H9 (cell line): ENCODE measurements around the gene CLCNKA. TPM values are rescaled to one million over a fixed set of nuclear protein-coding genes. Genes with fewer than 3 reads are reported as not detected.

ENCODE experiments used
- DNase-seq: peaks from one replicate; pipeline ENCODE4 v3.0.0-alpha.2; 2017
- H2AFZ ChIP-seq: one replicate; pipeline ENCODE4 v1.6.1; 2013; ENCODE audit warnings: mild to moderate bottlenecking, low read length, control low read depth, moderate library complexity
- H2AK5ac ChIP-seq: 2 replicates; pipeline ENCODE4 v1.6.1; 2013; ENCODE audit warnings: low read length, control low read depth, mixed read lengths; ENCODE audit not compliant: insufficient read length
- H2BK120ac ChIP-seq: one replicate; pipeline ENCODE4 v1.6.1; 2013; ENCODE audit warnings: low read depth, mild to moderate bottlenecking, low read length, control low read depth, inconsistent platforms; ENCODE audit not compliant: poor library complexity, severe bottlenecking
- H2BK12ac ChIP-seq: 2 replicates; pipeline ENCODE4 v1.6.1; 2013; ENCODE audit warnings: low read length, control low read depth, mixed read lengths, low read depth; ENCODE audit not compliant: insufficient read length
- H2BK15ac ChIP-seq: 2 replicates; pipeline ENCODE4 v1.6.1; 2013; ENCODE audit warnings: low read depth, low read length, control low read depth
- H2BK20ac ChIP-seq: one replicate; pipeline ENCODE4 v1.6.1; 2013; ENCODE audit warnings: low read depth, mild to moderate bottlenecking, low read length, control low read depth, inconsistent platforms; ENCODE audit not compliant: poor library complexity, severe bottlenecking
- H2BK5ac ChIP-seq: 2 replicates; pipeline ENCODE4 v1.6.1; 2013; ENCODE audit warnings: low read length, control low read depth, mixed read lengths; ENCODE audit not compliant: insufficient read length
- H3K14ac ChIP-seq: 2 replicates; pipeline ENCODE4 v1.6.1; 2013; ENCODE audit warnings: low read length, control low read depth; ENCODE audit not compliant: insufficient read depth
- H3K18ac ChIP-seq: 2 replicates; pipeline ENCODE4 v1.6.1; 2013; ENCODE audit warnings: low read depth, mild to moderate bottlenecking, mixed read lengths, low read length, control low read depth; ENCODE audit not compliant: insufficient read length
- H3K23ac ChIP-seq: 2 replicates; pipeline ENCODE4 v1.6.1; 2013; ENCODE audit warnings: low read length, control low read depth, mixed read lengths, low read depth; ENCODE audit not compliant: insufficient read length
- H3K23me2 ChIP-seq: 2 replicates; pipeline ENCODE4 v1.6.1; 2013; ENCODE audit warnings: low read depth, mild to moderate bottlenecking, mixed read lengths, low read length, control low read depth; ENCODE audit not compliant: insufficient read length, poor library complexity, severe bottlenecking
- H3K27ac ChIP-seq: 2 replicates; pipeline ENCODE4 v1.5.1; 2013; ENCODE audit warnings: low read length, control low read depth, mixed read lengths, low read depth; ENCODE audit not compliant: insufficient read length
- H3K27me3 ChIP-seq: 2 replicates; pipeline ENCODE4 v1.6.1; 2013; ENCODE audit warnings: low read length, control low read depth, inconsistent platforms; ENCODE audit not compliant: insufficient read depth
- H3K4ac ChIP-seq: 2 replicates; pipeline ENCODE4 v1.6.1; 2013; ENCODE audit warnings: low read depth, mild to moderate bottlenecking, control low read depth, inconsistent platforms, low read length, moderate library complexity
- H3K4me1 ChIP-seq: 2 replicates; pipeline ENCODE4 v1.6.1; 2013; ENCODE audit warnings: low read length, control low read depth, inconsistent platforms; ENCODE audit not compliant: insufficient read depth
- H3K4me2 ChIP-seq: 2 replicates; pipeline ENCODE4 v1.6.1; 2013; ENCODE audit warnings: low read length, control low read depth, mixed read lengths; ENCODE audit not compliant: insufficient read length, insufficient read depth
- H3K56ac ChIP-seq: 2 replicates; pipeline ENCODE4 v1.6.1; 2013; ENCODE audit warnings: low read depth, mild to moderate bottlenecking, mixed read lengths, low read length, control low read depth; ENCODE audit not compliant: insufficient read length
- H3K79me1 ChIP-seq: 2 replicates; pipeline ENCODE4 v1.6.1; 2013; ENCODE audit warnings: low read depth, mild to moderate bottlenecking, moderate library complexity, low read length, control low read depth, inconsistent platforms; ENCODE audit not compliant: insufficient read depth, poor library complexity, severe bottlenecking
- H3K79me2 ChIP-seq: 2 replicates; pipeline ENCODE4 v1.6.1; 2013; ENCODE audit warnings: low read length, control low read depth, inconsistent platforms; ENCODE audit not compliant: insufficient read depth
- H3K9ac ChIP-seq: 2 replicates; pipeline ENCODE4 v1.6.1; 2013; ENCODE audit warnings: low read length, control low read depth, mixed read lengths; ENCODE audit not compliant: insufficient read length; ENCODE audit errors: extremely low read depth
- H3K9me3 ChIP-seq: one replicate; pipeline ENCODE4 v1.6.1; 2013; ENCODE audit warnings: low read depth, low read length, inconsistent platforms; ENCODE audit not compliant: control insufficient read depth
- H3T11ph ChIP-seq: one replicate; pipeline ENCODE4 v1.6.1; 2013; ENCODE audit warnings: mild to moderate bottlenecking, low read length, control low read depth, inconsistent platforms
- H4K20me1 ChIP-seq: one replicate; pipeline ENCODE4 v1.6.1; 2013; ENCODE audit not compliant: control insufficient read depth, insufficient read length, insufficient read depth
- H4K5ac ChIP-seq: 2 replicates; pipeline ENCODE4 v1.6.1; 2013; ENCODE audit warnings: low read depth, mild to moderate bottlenecking, mixed read lengths, low read length, control low read depth; ENCODE audit not compliant: insufficient read length
- H4K8ac ChIP-seq: replicated peaks from 2 replicates; pipeline ENCODE4 v1.6.1; 2013; ENCODE audit warnings: low read length, control low read depth, mixed read lengths, low read depth; ENCODE audit not compliant: insufficient read length
- H4K91ac ChIP-seq: 2 replicates; pipeline ENCODE4 v1.6.1; 2013; ENCODE audit warnings: low read depth, mild to moderate bottlenecking, moderate library complexity, mixed read lengths, low read length, control low read depth; ENCODE audit not compliant: insufficient read length
- H3K27ac Mint-ChIP-seq, 3 experiments: 2 replicates in 2 of 3; 3 replicates in 1 of 3; pipeline ENCODE4 v1.8.0; 2020 to 2021; ENCODE audit warnings: mixed read lengths in 3 of 3, mild to moderate bottlenecking in 1 of 3, moderate library complexity in 1 of 3
- H3K27me3 Mint-ChIP-seq: 2 replicates; pipeline ENCODE4 v1.8.0; 2021; ENCODE audit warnings: low read depth, mild to moderate bottlenecking, moderate library complexity, mixed read lengths
- H3K36me3 Mint-ChIP-seq, 3 experiments: 2 replicates in 2 of 3; 3 replicates in 1 of 3; pipeline ENCODE4 v1.8.0; 2020 to 2021; ENCODE audit warnings: low read depth in 3 of 3, mixed read lengths in 3 of 3; ENCODE audit not compliant: insufficient read depth in 1 of 3
- H3K4me1 Mint-ChIP-seq, 2 experiments: 2 replicates each; pipeline ENCODE4 v1.8.0; 2020; ENCODE audit warnings: mixed read lengths in 2 of 2
- H3K4me3 Mint-ChIP-seq, 2 experiments: 2 replicates in 1 of 2; 3 replicates in 1 of 2; pipeline ENCODE4 v1.8.0; 2020 to 2021; ENCODE audit warnings: mild to moderate bottlenecking in 2 of 2, mixed read lengths in 2 of 2, moderate library complexity in 1 of 2
- H3K9me3 Mint-ChIP-seq, 2 experiments: 2 replicates in 1 of 2; 3 replicates in 1 of 2; pipeline ENCODE4 v1.8.0; 2020; ENCODE audit warnings: mild to moderate bottlenecking in 2 of 2, mixed read lengths in 2 of 2, moderate library complexity in 1 of 2
- WGBS: extraction: QIAGEN DNeasy Blood & Tissue Kit; methylation state at CpG from one replicate; pipeline ENCODE4 v1.1.7; 2013; ENCODE audit warnings: missing lambda C conversion rate, low lambda C conversion rate, mixed read lengths; ENCODE audit not compliant: insufficient read length; ENCODE audit errors: extremely low coverage; 5-methylcytosine and 5-hydroxymethylcytosine counted together
- total RNA-seq: library from RNA; stranded (reverse); gene quantifications from 2 replicates; pipeline ENCODE4 v1.2.1, GENCODE V29; 2021
- TF ChIP-seq, protein P1 (sequence below): fragments of 200-600 bp; sonication (generic); conservative IDR thresholded peaks from 3 replicates; pipeline ENCODE4 v1.8.0; 2021; ENCODE audit warnings: antibody characterized with exemption, mild to moderate bottlenecking

The CLCNKA gene
- total RNA-seq, 1 experiment from 2014 or later: 0.98 TPM

DNA sequence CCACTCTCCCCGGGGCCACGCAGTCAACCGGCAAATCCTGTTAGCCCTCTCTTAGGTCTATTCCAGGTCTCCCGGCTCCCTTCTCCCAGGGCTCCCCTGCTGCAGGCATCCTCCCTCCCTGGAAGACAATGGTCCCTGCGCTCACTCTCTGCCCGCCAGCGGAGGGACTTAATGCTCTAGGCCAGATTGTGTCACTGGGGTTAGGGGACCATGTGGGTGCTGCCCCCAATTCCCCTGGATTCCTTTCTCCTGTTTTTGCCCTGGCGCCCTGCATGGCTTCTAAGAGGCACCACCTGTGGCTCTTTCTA is 43.4 kb downstream of the CLCNKA start:
- no peak overlapping the region for H2BK120ac ChIP-seq
- no peak overlapping the region for H2AFZ ChIP-seq
- TF ChIP-seq, protein P1, sequence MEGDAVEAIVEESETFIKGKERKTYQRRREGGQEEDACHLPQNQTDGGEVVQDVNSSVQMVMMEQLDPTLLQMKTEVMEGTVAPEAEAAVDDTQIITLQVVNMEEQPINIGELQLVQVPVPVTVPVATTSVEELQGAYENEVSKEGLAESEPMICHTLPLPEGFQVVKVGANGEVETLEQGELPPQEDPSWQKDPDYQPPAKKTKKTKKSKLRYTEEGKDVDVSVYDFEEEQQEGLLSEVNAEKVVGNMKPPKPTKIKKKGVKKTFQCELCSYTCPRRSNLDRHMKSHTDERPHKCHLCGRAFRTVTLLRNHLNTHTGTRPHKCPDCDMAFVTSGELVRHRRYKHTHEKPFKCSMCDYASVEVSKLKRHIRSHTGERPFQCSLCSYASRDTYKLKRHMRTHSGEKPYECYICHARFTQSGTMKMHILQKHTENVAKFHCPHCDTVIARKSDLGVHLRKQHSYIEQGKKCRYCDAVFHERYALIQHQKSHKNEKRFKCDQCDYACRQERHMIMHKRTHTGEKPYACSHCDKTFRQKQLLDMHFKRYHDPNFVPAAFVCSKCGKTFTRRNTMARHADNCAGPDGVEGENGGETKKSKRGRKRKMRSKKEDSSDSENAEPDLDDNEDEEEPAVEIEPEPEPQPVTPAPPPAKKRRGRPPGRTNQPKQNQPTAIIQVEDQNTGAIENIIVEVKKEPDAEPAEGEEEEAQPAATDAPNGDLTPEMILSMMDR: no peak
- H3K4ac ChIP-seq: no peak overlapping the region
- H2BK5ac ChIP-seq: no peak overlapping the region
- H2BK15ac ChIP-seq: no peak overlapping the region
- H2BK20ac ChIP-seq: no peak overlapping the region
- H3K9me3 ChIP-seq: no peaks in the 10 kb centered on the region
- H3K79me2 ChIP-seq: no peaks in the 10 kb centered on the region
- Mint-ChIP-seq H3K4me1 (peaks cover 33 to 44% of the 10 kb centered on the region in 2 experiments), H3K27ac (no peak overlapping the region), H3K27me3 (peaks cover 30% of the 10 kb centered on the region), H3K9me3 (no peaks in the 10 kb centered on the region), H3K36me3 (no peaks in the 10 kb centered on the region), H3K4me3 (no peak overlapping the region)
- WGBS: no CpG with 5 or more reads among the region's 8 CpGs
- H3K9ac ChIP-seq: no peak overlapping the region
- H4K20me1 ChIP-seq: no peaks in the 10 kb centered on the region
- H3K14ac ChIP-seq: no peak overlapping the region; the same call in 1 of the 2 replicates
- peaks cover 3% of the 10 kb centered on the region; the same call in 1 of the 2 replicates for H3K4me1 ChIP-seq
- H3T11ph ChIP-seq: no peak overlapping the region
- H2AK5ac ChIP-seq: no peak overlapping the region
- H3K79me1 ChIP-seq: no peaks in the 10 kb centered on the region
- H3K56ac ChIP-seq: no peak overlapping the region
- no peak overlapping the region for H3K27ac ChIP-seq
- no peak overlapping the region for H3K18ac ChIP-seq
- H4K5ac ChIP-seq: no peak overlapping the region
- H3K27me3 ChIP-seq: no peaks in the 10 kb centered on the region
- no peak overlapping the region for H4K91ac ChIP-seq
- H3K23me2 ChIP-seq: no peaks in the 10 kb centered on the region
- no peak overlapping the region for H3K4me2 ChIP-seq
- DNase-seq: no peak
- no peak overlapping the region for H2BK12ac ChIP-seq
- H3K23ac ChIP-seq: no peak overlapping the region
- H4K8ac ChIP-seq: no peak overlapping the region
